Hematopoietic multipotent progenitor cell treated with erythropoietin and hydrocortisone succinate and interleukin-3 and kit ligand, for 4 days (in vitro differentiated cells): Measurements from ENCODE around the gene PLAC8.
"Not testable (repeated sequence)": the region's sequence is repeated elsewhere in the genome, so short reads cannot be mapped to it uniquely, and the experiment has no call there.

Source experiments
- DNase-seq: peaks from one replicate; pipeline ENCODE4 v3.0.0-alpha.2; 2015

The PLAC8 gene

DNA sequence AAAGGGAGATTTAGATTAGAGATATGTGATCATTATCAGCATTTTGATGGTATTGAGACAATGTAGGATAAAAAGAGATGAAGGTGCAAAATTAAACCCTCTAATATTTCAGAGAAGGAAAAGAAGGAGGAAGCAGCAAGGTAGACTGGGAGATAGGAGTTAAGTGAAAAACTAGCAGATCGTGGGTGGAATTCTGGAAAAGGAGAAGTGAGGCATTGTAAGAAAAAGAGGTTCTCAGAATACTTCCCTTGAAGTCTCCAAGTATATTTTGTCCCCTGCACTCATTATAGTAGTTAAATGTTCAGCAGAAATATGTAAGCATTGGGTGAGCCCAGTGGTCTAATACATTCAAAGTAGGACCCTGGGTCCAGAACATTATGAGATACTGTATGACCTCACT lies 49.3 kb downstream of the PLAC8 start:
- DNase-seq = no peak

DNA sequence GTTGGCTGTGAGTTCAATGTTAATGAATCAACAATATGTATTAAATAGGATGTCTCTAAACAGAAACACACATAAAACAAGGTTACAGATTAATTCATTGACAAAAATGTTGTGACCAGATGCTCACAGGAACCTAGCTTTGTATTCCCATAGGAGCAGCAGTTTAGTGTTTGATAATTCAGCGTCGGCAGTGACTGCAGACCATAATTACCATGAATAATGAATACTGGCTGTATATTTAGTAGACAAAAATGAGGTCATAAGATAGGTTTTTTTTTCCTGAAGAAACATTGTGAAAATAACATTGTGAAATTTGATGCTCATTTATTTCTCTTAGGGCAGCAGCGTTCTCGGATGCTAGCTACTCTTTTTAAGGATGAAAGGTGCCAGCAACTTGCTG lies 51.8 kb downstream of the PLAC8 start:
- no peak for DNase-seq

DNA sequence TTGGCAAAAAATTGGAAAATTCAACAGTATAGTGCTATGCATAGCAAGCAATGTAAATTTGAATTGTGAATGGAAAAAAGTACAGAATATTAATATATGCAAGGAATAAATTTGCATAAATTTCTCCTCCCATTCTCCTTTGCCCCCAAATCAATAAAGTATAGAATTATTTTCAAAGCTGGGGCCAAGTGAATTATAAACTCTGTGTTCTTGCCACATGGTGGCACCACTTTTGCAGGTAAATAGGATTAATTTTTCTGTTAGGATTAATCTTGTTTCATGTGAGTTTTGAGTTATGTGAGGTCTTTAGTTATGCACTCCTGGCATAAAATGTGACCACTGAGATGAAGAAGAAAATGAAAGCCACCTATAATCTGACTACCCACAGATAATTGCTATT lies 59.6 kb downstream of the PLAC8 start:
- DNase-seq = peak; percentile 60

DNA sequence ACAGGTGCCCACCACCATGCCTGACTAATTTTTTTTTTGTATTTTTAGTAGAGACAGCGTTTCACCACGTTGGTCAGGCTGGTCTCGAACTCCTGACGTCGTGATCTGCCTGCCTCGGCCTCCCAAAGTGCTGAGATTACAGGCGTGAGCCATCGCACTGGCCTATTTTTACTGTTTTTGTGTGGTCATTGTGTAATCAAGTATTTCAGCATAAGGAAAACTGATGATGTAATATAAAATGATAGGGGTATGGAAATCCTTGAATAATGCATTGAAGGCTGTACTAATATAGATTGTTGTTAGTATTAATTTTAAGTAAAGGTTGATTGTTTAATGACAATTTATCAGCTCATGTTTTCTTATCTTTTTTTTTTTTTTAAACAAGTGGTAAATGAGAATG lies 65.7 kb downstream of the PLAC8 start:
- DNase-seq = not testable (repeated sequence)

DNA sequence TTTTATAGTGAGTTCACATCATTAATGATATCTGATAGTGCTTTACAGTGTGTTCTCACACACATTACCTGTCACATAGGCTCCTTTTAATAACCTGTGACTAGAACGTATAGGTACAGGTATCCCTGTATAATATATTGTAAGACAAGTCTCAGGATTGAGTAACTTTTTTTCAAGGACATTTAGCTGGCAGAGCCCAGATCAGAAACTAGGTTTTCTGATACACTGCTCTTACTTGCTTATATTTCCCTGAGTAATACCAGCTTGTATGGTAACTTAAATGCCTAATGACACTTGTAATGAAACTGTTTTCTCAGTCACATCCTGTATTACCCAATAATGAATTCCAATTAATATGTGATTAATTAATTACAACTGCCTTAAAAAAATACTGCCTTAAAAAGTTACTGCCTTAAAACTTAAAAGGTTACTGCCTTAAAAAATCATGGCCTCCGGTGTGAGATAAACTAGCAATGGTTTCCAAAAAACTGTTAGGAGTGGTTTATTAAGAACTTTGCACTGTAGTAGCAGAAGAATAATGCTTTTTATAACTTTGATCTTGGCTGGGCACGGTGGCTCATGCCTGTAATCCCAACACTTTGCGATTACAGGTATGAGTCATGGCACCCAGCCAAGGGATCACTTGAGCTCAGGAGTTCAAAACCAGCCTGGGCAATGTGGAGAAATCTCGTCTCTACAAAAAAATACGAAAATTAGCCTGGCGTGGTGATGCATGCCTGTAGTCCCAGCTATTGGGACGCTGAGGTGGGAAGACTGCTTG lies 67.6 kb downstream of the PLAC8 start:
- no peak for DNase-seq

DNA sequence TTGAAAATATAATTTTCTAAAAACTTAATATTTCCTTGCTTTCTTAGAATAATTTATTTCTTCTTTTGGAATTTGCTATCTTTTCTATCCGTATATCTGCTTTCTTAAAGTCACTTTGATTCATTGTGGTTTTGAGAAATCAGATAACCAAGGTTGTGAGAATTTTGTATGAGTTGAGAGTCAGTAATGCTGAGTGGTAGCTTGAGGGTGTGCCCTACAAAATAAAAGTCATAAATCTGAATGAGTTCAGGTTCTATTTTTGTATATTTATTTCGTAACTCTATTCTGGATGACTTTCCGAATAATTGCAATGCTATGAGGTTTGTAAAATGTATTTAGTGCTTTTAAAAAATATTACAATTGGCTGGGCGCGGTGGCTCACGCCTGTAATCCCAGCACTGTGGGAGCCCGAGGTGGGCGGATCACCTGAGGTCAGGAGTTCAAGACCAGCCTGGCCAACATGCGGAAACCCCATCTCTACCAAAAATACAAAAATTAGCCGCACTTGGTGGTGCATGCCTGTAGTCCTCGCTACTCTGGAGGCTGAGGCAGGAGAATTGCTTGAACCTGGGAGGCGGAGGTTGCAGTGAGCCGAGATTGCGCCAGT lies 70.6 kb downstream of the PLAC8 start:
- DNase-seq = peak; percentile 56

DNA sequence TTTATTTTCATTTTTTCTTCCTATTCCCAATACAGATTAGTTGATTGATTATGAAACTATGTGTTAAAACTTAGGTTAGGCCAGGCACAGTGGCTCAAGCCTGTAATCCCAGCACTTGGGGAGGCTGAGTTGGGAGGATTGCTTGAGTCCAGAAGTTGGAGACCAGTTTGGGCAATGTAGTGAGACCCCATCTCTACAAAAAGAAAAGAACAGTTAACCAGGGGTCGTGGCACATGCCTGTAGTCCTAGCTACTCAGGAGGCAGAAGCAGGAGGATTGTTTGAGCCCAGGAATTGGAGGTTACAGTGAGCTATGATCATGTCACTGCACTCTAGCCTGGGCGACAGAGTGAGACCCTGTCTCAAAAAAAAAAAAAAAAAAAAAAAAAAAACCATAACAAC lies 71.4 kb downstream of the PLAC8 start:
- DNase-seq = not testable (repeated sequence)

DNA sequence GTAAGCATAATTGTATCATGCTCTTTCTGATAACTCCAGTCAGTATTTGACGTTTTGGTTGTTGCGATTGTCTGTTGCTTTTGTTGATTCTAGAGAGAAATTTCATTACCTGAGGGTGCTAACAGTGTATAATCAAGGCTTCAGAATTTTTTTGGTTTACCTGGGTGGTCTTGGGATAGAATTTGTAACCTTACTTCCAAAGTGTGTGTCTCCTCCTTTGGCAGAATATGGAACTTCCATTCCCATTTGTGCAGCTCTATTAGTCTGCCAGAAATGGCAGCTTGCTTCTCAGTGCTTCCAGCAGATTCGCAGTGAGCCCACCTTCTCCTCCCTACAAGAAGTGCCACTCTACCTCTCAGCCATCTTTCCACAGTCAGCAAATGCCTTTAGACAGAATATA lies 74.3 kb downstream of the PLAC8 start:
- no peak for DNase-seq
